GM13977 (cell line): ENCODE data around the gene MEIS2.

Source experiments
- DNase-seq: peaks from one replicate; pipeline ENCODE4 v3.0.0; 2012; ENCODE audit warnings: low spot score
- in situ Hi-C: fragments of 300-500 bp; cut with MboI; formaldehyde crosslinking; loops from one replicate; pipeline ENCODE4 v1.12.0; 2022; ENCODE audit warnings: low sequenced_read_pairs, low pct_unique_long_range_greater_than_20kb, mixed read lengths, inconsistent platforms; ENCODE audit not compliant: unreplicated experiment
- TF ChIP-seq, protein P1 (sequence below): IDR thresholded peaks from 2 replicates; pipeline ENCODE4 v1.5.1; 2012; ENCODE audit warnings: mild to moderate bottlenecking, control low read depth; ENCODE audit not compliant: insufficient read depth; ENCODE audit errors: extremely low read depth, missing control alignments

MEIS2 gene

DNA sequence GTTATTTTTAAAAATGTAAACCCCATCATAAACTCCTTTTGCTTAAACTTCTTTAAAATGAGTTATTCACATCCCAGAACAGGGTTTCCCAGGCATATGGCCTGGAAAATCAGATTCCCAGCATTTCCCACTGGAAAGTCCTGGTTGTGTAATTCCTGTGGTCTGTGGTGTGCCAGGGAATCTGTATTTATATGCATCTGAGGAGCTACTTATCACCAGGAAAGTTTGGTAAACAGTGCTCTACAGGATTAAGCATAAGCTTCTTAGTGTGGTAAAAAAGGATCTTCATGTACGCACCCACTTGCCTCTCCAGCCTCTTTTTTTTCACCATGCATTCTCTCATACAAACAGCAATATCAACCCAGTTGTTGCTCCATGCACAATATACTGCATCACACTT is 28.2 kb downstream of the MEIS2 start:
- DNase-seq = no peak
- TF ChIP-seq, protein P1, sequence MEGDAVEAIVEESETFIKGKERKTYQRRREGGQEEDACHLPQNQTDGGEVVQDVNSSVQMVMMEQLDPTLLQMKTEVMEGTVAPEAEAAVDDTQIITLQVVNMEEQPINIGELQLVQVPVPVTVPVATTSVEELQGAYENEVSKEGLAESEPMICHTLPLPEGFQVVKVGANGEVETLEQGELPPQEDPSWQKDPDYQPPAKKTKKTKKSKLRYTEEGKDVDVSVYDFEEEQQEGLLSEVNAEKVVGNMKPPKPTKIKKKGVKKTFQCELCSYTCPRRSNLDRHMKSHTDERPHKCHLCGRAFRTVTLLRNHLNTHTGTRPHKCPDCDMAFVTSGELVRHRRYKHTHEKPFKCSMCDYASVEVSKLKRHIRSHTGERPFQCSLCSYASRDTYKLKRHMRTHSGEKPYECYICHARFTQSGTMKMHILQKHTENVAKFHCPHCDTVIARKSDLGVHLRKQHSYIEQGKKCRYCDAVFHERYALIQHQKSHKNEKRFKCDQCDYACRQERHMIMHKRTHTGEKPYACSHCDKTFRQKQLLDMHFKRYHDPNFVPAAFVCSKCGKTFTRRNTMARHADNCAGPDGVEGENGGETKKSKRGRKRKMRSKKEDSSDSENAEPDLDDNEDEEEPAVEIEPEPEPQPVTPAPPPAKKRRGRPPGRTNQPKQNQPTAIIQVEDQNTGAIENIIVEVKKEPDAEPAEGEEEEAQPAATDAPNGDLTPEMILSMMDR = no peak
- in situ Hi-C loops = no loop called here

DNA sequence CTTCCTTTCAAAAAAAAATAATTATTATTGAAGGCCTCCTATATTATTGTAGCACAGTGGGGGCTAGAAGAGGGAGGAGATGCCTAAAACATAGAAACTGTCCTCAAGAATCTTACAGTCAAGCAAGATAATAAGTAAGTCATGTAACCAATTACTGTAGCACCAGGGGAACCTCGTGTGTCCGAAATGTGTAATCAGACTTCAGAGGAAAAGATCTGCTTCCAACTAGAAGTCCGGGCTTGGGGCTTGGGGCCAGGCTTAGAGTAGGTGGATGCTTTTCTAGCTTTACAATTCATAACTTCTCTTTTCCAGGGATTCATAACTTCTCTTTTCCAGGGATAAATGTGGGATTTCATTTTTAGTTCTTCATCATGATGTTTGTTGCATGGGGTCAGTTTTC is 29.2 kb downstream of the MEIS2 start:
- in situ Hi-C loops = no loop called here
- TF ChIP-seq, protein P1 = no peak
- DNase-seq = no peak

DNA sequence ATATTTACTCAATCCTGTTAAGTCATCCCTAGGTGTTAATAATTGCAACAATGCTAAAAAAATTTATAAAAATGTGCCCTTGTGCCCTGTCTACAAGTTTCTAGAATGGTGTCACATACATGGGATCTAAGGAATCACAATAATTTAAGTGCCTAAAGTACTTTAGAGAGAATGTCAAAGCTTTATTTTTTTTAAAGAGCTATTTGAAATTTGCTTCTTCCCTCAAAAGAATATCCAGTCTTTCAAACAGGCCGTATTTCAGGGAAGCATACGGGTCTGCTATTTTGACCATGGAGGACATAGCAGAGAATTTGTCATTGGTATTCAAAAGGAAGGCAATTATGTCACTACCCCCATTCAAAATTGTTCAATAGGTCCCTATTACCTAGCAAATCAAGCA is 29.7 kb downstream of the MEIS2 start:
- TF ChIP-seq, protein P1 = no peak
- in situ Hi-C loops = no loop called here

DNA sequence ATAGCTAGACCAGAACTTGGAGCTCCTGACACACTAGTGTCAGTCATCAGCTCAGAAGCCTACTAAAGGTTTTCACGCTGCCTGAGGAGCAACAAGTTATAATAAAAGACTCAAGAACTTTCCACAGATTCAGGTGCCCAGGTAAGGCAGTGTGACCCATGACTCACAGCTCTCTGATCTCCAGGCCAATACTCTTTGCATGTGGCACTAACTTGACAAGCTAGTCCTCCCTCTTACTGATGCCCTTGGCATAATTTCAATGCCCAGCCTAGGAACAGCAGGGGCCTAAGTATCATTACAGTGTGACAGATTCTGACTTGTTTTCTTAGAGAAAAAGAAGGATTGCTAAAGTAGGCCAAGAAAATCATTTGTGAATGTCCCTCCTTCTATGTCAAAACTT is 38.4 kb downstream of the MEIS2 start:
- TF ChIP-seq, protein P1 = no peak
- in situ Hi-C loops = no loop called here
- DNase-seq = no peak

More for the DNA sequence above, 29.7 kb downstream of the MEIS2 start:
- no peak for DNase-seq

DNA sequence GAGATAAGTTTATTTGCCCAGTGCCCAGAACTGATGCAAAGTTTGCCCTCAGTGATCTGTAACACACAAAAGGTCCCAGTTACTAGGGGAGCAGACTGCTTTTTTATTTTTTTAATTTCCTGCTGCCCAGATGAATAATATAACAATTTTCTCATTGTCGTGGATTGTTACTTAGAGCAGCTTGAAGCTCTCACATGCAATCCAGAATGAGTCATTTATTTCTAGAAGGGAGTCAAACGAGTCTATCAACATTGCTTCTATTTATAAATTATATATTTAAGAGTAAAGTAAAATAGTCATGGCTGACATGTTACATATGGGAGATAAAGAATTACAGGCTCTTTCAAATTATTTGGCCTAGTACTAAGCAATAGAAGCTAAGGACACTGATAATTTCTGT is 41.3 kb downstream of the MEIS2 start:
- in situ Hi-C loops = no loop called here
- TF ChIP-seq, protein P1 = no peak
- no peak for DNase-seq

DNA sequence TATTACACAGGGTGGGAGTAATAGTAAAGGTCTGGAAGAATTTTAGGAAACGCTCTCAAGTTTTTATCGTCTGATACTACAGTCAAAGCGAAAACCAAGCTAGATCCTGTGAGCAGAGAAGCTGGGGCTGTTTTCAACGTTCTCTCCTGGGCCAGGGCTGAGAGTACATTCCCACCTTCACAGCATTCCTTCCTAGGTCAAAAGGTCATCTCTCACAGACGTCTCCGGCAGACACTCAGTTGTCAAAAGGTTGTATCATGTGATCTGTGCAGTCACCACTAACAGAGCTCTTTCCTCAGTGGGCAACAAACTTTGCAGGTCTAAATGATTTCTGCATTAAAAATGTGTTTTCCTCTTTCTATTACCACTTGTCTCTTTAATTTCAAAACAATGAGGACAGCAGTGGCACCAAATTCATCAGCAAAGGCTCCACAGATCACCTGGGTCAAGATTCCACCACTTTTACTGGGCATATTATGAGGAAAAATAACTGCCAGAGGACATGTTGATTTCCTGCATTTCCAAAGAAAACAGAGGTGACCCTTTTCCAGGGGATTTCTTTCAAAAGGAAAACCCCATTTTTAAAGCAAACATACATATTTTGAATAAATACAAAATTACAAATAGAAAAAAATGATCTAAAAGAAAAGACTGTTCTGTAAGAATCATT is 41.9 kb downstream of the MEIS2 start:
- TF ChIP-seq, protein P1 = no peak
- in situ Hi-C loops = no loop called here

DNA sequence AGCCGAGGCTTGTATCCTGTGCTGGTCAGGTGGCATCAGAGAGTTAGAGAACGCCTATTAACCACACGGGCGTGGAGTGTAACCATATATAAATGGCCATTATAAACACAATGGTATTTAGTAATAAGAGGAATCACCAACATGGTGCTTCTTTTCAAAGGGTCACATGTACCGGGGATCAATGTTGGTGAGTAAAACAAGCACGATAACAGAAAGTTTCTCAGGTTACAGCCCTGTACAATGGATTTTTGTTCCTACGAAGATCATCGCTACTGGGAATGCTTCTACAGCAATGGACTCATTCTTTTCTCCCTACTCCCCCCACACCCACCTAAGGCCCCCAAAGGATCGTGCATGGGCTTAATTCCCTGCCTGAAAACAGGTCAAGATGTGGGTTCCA is 42.5 kb downstream of the MEIS2 start:
- DNase-seq = no peak
- in situ Hi-C loops = no loop called here
- TF ChIP-seq, protein P1 = no peak

More for the DNA sequence above, 41.9 kb downstream of the MEIS2 start:
- no peak for DNase-seq
